ENCODE data around the gene CDKL4. TPM values are rescaled to one million over a fixed set of nuclear protein-coding genes. Genes with fewer than 3 reads are reported as not detected.
A peak's percentile ranks its signal among the peaks of the same experiment; 100 is the strongest.
"Not testable (repeated sequence)": the region's sequence is repeated elsewhere in the genome, so short reads cannot be mapped to it uniquely, and the experiment has no call there.

CDKL4 gene
- polyA plus RNA-seq, 2 of the 4 experiments (the other 2 are of a cell fraction), result 0.06 TPM; not detected in 1

- ChIA-PET POLR2A (no interaction called here), CTCF (no interaction called here)
- WGBS (ENCODE audit: missing lambda C conversion rate), result 84% methylated on average over 4 of the region's 4 CpGs
- no peaks in the 10 kb centered on the region for H3K4me1 ChIP-seq
- H3K4me2 ChIP-seq, result no peak overlapping the region
- FAIRE-seq (no peak), DNase-seq (ENCODE audit: low read depth in 1 of 2, low spot score in 1 of 2) (no peak), ATAC-seq (no peak)
- H3K4me3 ChIP-seq, result no peak overlapping the region
- H3K27ac ChIP-seq, result no peak overlapping the region
- H3K9me3 ChIP-seq, result no peaks in the 10 kb centered on the region
- TF ChIP-seq FOSB (CRISPR knock-in tag; IDR thresholded peaks at IDR 0.05) (no peak), REST (IDR thresholded peaks at IDR 0.05) (no peak), BHLHE40 (IDR thresholded peaks at IDR 0.05; ENCODE audit: low read depth, low read length) (no peak), FOSL2 (IDR thresholded peaks at IDR 0.05) (no peak), FOSL2 (CRISPR knock-in tag; IDR thresholded peaks at IDR 0.05) (no peak), PBX3 (IDR thresholded peaks at IDR 0.05) (no peak), ATOH8 (CRISPR knock-in tag; IDR thresholded peaks at IDR 0.05; ENCODE audit: low read depth) (no peak), NFE2L2 (conservative IDR thresholded peaks at IDR 0.05; ENCODE audit: low read length) (no peak), HOXB13 (CRISPR knock-in tag; IDR thresholded peaks at IDR 0.05; ENCODE audit: low read depth) (no peak), CBX2 (IDR thresholded peaks at IDR 0.05; ENCODE audit: borderline replicate concordance, low read depth) (no peak), RARB (CRISPR knock-in tag; IDR thresholded peaks at IDR 0.05) (no peak), ELK1 (IDR thresholded peaks at IDR 0.05; ENCODE audit: low read depth, low read length) (no peak), NR3C1 (IDR thresholded peaks at IDR 0.05) (no peak), CHD2 (IDR thresholded peaks at IDR 0.05; ENCODE audit: low read length, partially characterized antibody) (no peak), JUNB (IDR thresholded peaks at IDR 0.05) (no peak)
Measured at GRCh38 chr2:39158351-39158750, 85.4 kb downstream of the CDKL4 start.

GRCh38 chr2:39156846-39157245 is 86.9 kb downstream of the CDKL4 start:
- POLR2A ChIA-PET, result no interaction called here
- Histone ChIP-seq H3K27ac (no peak overlapping the region), H3K4me2 (no peak overlapping the region), H3K4me1 (no peaks in the 10 kb centered on the region), H3K4me3 (no peak overlapping the region), H3K9me3 (no peaks in the 10 kb centered on the region)
- no peak for TF ChIP-seq HOXA7 (CRISPR knock-in tag; IDR thresholded peaks at IDR 0.05)
- CTCF ChIA-PET, result no interaction called here
- DNase-seq (ENCODE audit: low read depth in 1 of 2, low spot score in 1 of 2), result no peak
- ATAC-seq, result no peak
- FAIRE-seq, result no peak
- WGBS (ENCODE audit: missing lambda C conversion rate), result 80% methylated on average over 6 of the region's 6 CpGs

- no peaks in the 10 kb centered on the region for H3K9me3 ChIP-seq
- POLR2A ChIA-PET, result interaction anchor here (1.7 kb wide), 1 partner anchor 36 kb away, joined by 5 read pairs; the partner anchor contains the start of gene SOS1
- TF ChIP-seq HOXB5 (CRISPR knock-in tag; IDR thresholded peaks at IDR 0.05) (no peak), MAFK (IDR thresholded peaks at IDR 0.05; ENCODE audit: partially characterized antibody) (peak; percentile 90)
- ATAC-seq (no peak), FAIRE-seq (no peak), DNase-seq (ENCODE audit: low read depth in 1 of 2, low spot score in 1 of 2) (no peak)
- no peak overlapping the region for H3K27ac ChIP-seq
- no peak overlapping the region for H3K4me3 ChIP-seq
- CTCF ChIA-PET, result interaction anchor here (1.0 to 1.1 kb wide), 2 partner anchors 13 to 73 kb away, joined by 4 to 5 read pairs; no protein-coding TSS in a partner anchor
- no peaks in the 10 kb centered on the region for H3K4me1 ChIP-seq
- no peak overlapping the region for H3K4me2 ChIP-seq
Measured at GRCh38 chr2:39156107-39156506, 87.7 kb downstream of the CDKL4 start.

GRCh38 chr2:39155573-39155972 is 88.2 kb downstream of the CDKL4 start:
- H3K9me3 ChIP-seq; H3K27ac ChIP-seq; DNase-seq (ENCODE audit: low read depth in 1 of 2, low spot score in 1 of 2); H3K4me1 ChIP-seq; ATAC-seq; H3K4me3 ChIP-seq; FAIRE-seq; H3K4me2 ChIP-seq: not testable (repeated sequence)
- POLR2A ChIA-PET, result interaction anchor here (1.7 kb wide), 1 partner anchor 35 kb away, joined by 5 read pairs; the partner anchor contains the start of gene SOS1
- 94% methylated on average over 4 of the region's 4 CpGs for WGBS (ENCODE audit: missing lambda C conversion rate)
- CTCF ChIA-PET, result interaction anchor here (1.0 to 1.4 kb wide), 5 partner anchors 13 to 74 kb away, joined by 3 to 5 read pairs (median 3); no protein-coding TSS in a partner anchor

All from A549 (cell line).